CD8-positive, alpha-beta memory T cell (primary cell): ENCODE measurements around the gene PTPN14. TPM values are rescaled to one million over a fixed set of nuclear protein-coding genes. Genes with fewer than 3 reads are reported as not detected.
A peak's percentile ranks its signal among the peaks of the same experiment; 100 is the strongest.
"Not testable (repeated sequence)": the region's sequence is repeated elsewhere in the genome, so short reads cannot be mapped to it uniquely, and the experiment has no call there.

Experiments
- CTCF ChIA-PET: fragments of 350-600 bp; sonication (Branson Sonifier 250); formaldehyde crosslinking; loops from one replicate; lab custom pipeline; 2021; ENCODE audit warnings: antibody characterized with exemption; lab: Charles Lee
- POLR2A ChIA-PET: fragments of 350-600 bp; sonication (Branson Sonifier 250); formaldehyde crosslinking; loops from one replicate; lab custom pipeline; 2021; ENCODE audit warnings: antibody characterized with exemption; lab: Charles Lee
- DNase-seq, 5 donors: peaks; one replicate each; pipeline versions ENCODE4 v3.0.0 to v3.0.0-alpha.2; 2020 to 2022; ENCODE audit warnings: mixed read lengths in 1 of 5
- H3K27ac ChIP-seq: one replicate; pipeline ENCODE4 v1.7.0; 2013; ENCODE audit warnings: low read depth, mild to moderate bottlenecking, low read length, moderate library complexity
- H3K27me3 ChIP-seq: 2 replicates; pipeline ENCODE4 v1.7.0; 2013; ENCODE audit warnings: low read length, mild to moderate bottlenecking; ENCODE audit not compliant: insufficient read depth, poor library complexity, severe bottlenecking
- H3K36me3 ChIP-seq: 2 replicates; pipeline ENCODE4 v1.7.0; 2013; ENCODE audit warnings: mild to moderate bottlenecking, low read length, moderate library complexity; ENCODE audit not compliant: insufficient read depth
- H3K4me1 ChIP-seq: 2 replicates; pipeline ENCODE4 v1.7.0; 2013; ENCODE audit warnings: mild to moderate bottlenecking, low read length, moderate library complexity; ENCODE audit not compliant: insufficient read depth
- H3K4me3 ChIP-seq: 2 replicates; pipeline ENCODE4 v1.7.0; 2013; ENCODE audit warnings: mild to moderate bottlenecking, low read length
- H3K9me3 ChIP-seq: 2 replicates; pipeline ENCODE4 v1.7.0; 2013; ENCODE audit warnings: mild to moderate bottlenecking, low read length
- H3K27ac Mint-ChIP-seq, 8 donors: one replicate each; pipeline ENCODE4 v1.8.0; 2020 to 2021; ENCODE audit warnings: mixed read lengths in 8 of 8, mild to moderate bottlenecking in 6 of 8, inconsistent platforms in 3 of 8, moderate library complexity in 3 of 8
- H3K27me3 Mint-ChIP-seq, 2 donors: one replicate each; pipeline ENCODE4 v1.8.0; 2020 to 2021; ENCODE audit warnings: mixed read lengths in 2 of 2, mild to moderate bottlenecking in 1 of 2, moderate library complexity in 1 of 2
- H3K36me3 Mint-ChIP-seq, 3 donors: one replicate each; pipeline ENCODE4 v1.8.0; 2020 to 2021; ENCODE audit warnings: mixed read lengths in 3 of 3, inconsistent platforms in 1 of 3, mild to moderate bottlenecking in 1 of 3
- H3K4me1 Mint-ChIP-seq, 3 donors: one replicate each; pipeline ENCODE4 v1.8.0; 2020 to 2021; ENCODE audit warnings: mixed read lengths in 3 of 3, inconsistent platforms in 1 of 3, mild to moderate bottlenecking in 1 of 3
- H3K4me3 Mint-ChIP-seq, 7 donors: one replicate each; pipeline ENCODE4 v1.8.0; 2020 to 2021; ENCODE audit warnings: mixed read lengths in 7 of 7, mild to moderate bottlenecking in 6 of 7, moderate library complexity in 4 of 7, inconsistent platforms in 2 of 7
- H3K9me3 Mint-ChIP-seq, 5 donors: one replicate each; pipeline ENCODE4 v1.8.0; 2020 to 2022; ENCODE audit warnings: mixed read lengths in 5 of 5, mild to moderate bottlenecking in 3 of 5, moderate library complexity in 2 of 5, inconsistent platforms in 1 of 5
- polyA plus RNA-seq: library from polyadenylated mRNA; unstranded; fragments of 300-500 nt; fragmentation: Illumina TruSeq; gene quantifications from one replicate; pipeline ENCODE4 v1.2.3, GENCODE V29; 2021
- total RNA-seq, 2 experiments: library from RNA; stranded (reverse); gene quantifications; one replicate each; pipeline ENCODE4 v1.2.3, GENCODE V29; 2021

PTPN14 gene
- total and polyA plus RNA-seq, 3 experiments from 2014 or later, result 0.70 to 0.91 (median 0.79) TPM

DNA sequence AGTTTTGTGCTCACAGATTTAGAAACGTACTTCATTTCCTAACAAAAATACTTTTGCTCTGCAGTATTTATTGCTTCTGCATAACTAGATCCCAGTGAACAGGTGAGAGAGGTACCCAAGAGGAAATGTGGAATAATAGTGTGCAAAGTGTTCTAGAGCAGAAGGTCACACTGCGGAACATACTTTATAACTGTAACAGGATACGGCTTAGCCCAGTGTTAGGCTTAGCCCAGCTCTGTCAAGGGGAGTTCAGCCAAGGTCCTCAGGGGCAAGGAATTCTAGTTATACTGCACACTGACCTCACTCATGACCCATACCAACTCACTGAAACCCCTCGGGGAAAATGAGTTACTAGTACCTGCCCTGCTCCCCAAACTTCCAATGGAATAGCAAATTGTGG, 55.3 kb downstream of the PTPN14 start:
- ChIA-PET CTCF (no interaction called here), POLR2A (no interaction called here)
- H3K36me3 Mint-ChIP-seq, result no peaks in the 10 kb centered on the region
- H3K27ac Mint-ChIP-seq, result no peak overlapping the region
- no peak for DNase-seq
- Histone ChIP-seq H3K27me3 (no peaks in the 10 kb centered on the region), H3K4me1 (no peaks in the 10 kb centered on the region), H3K27ac (no peak overlapping the region), H3K36me3 (no peaks in the 10 kb centered on the region), H3K9me3 (no peaks in the 10 kb centered on the region), H3K4me3 (no peak overlapping the region)
- H3K27me3 Mint-ChIP-seq, result peaks cover 6 to 40% of the 10 kb centered on the region in 2 donors
- H3K9me3 Mint-ChIP-seq, result no peaks in the 10 kb centered on the region
- H3K4me3 Mint-ChIP-seq, result no peak overlapping the region
- H3K4me1 Mint-ChIP-seq, result no peaks in the 10 kb centered on the region

DNA sequence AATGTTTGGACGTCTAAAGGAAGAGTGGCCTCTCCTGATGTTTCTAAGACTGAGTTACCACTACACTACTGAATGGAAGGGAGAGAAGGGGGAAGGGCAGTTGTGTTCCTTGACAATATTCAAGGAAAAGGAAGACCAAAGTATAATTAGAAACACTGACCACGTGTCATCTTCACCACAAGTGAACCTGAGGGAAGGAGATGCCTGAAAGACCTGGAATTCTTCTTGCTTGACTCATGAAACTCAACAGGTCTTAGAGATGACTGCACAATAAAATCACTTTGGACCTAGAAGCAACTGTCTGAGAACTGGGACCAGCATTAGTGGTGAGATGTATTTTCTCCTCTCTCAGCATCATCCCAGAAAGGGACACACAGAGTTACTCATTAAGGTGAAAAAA, 56.7 kb downstream of the PTPN14 start:
- ChIA-PET CTCF (interaction anchor here (0.9 kb wide), 1 partner anchor 10 kb away, joined by 3 read pairs; no protein-coding TSS in a partner anchor), POLR2A (no interaction called here)

DNA sequence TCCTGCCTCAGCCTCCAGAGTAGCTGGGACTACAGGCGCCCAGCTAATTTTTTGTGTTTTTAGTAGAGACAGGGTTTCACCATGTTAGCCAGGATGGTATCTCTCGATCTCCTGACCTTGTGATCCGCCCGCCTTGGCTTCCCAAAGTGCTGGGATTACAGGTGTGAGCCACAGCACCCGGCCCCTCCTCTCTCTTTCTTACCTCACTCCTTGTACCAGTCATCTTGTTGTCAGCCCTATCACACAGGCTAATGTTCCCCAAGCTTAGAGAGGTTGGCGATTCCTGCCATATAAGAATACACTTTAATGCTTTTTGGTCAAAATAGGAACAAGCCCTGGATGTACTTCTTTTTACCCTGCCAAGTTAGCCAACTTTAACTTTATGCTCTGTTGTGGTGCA, 57.2 kb downstream of the PTPN14 start:
- H3K9me3 ChIP-seq, DNase-seq, H3K4me1 ChIP-seq, H3K4me3 ChIP-seq, H3K27ac ChIP-seq, H3K36me3 Mint-ChIP-seq, H3K4me3 Mint-ChIP-seq, H3K9me3 Mint-ChIP-seq, H3K27me3 ChIP-seq, POLR2A ChIA-PET, H3K4me1 Mint-ChIP-seq, H3K36me3 ChIP-seq: not testable (repeated sequence)
- H3K27me3 Mint-ChIP-seq, result peaks cover 6 to 34% of the 10 kb centered on the region in 2 donors
- H3K27ac Mint-ChIP-seq, result peak overlapping the region in 1 of 8 donors; percentile 67
- CTCF ChIA-PET, result interaction anchor here (0.9 kb wide), 1 partner anchor 9 kb away, joined by 3 read pairs; no protein-coding TSS in a partner anchor

More for the DNA sequence above, 56.7 kb downstream of the PTPN14 start:
- Mint-ChIP-seq H3K4me1 (no peaks in the 10 kb centered on the region), H3K27me3 (peaks cover 6 to 33% of the 10 kb centered on the region in 2 donors), H3K27ac (no peak overlapping the region), H3K36me3 (no peaks in the 10 kb centered on the region), H3K9me3 (no peaks in the 10 kb centered on the region), H3K4me3 (no peak overlapping the region)
- DNase-seq, result no peak
- Histone ChIP-seq H3K4me3 (no peak overlapping the region), H3K27ac (no peak overlapping the region), H3K4me1 (no peaks in the 10 kb centered on the region), H3K9me3 (no peaks in the 10 kb centered on the region), H3K27me3 (no peaks in the 10 kb centered on the region), H3K36me3 (no peaks in the 10 kb centered on the region)

GRCh38 chr1:214493126-214493796, 58.1 kb downstream of the PTPN14 start:
- H3K4me1 ChIP-seq, result no peaks in the 10 kb centered on the region
- no peak for DNase-seq
- H3K9me3 Mint-ChIP-seq, result no peaks in the 10 kb centered on the region
- no peak overlapping the region for H3K27ac ChIP-seq
- H3K27me3 ChIP-seq, result no peaks in the 10 kb centered on the region
- no peak overlapping the region for H3K4me3 ChIP-seq
- ChIA-PET CTCF (no interaction called here), POLR2A (no interaction called here)
- peaks cover 3 to 36% of the 10 kb centered on the region in 2 donors for H3K27me3 Mint-ChIP-seq
- H3K9me3 ChIP-seq, result no peaks in the 10 kb centered on the region
- H3K36me3 ChIP-seq, result no peaks in the 10 kb centered on the region
- H3K4me3 Mint-ChIP-seq, result no peak overlapping the region
- no peaks in the 10 kb centered on the region for H3K36me3 Mint-ChIP-seq
- H3K27ac Mint-ChIP-seq, result no peak overlapping the region
- no peaks in the 10 kb centered on the region for H3K4me1 Mint-ChIP-seq

DNA sequence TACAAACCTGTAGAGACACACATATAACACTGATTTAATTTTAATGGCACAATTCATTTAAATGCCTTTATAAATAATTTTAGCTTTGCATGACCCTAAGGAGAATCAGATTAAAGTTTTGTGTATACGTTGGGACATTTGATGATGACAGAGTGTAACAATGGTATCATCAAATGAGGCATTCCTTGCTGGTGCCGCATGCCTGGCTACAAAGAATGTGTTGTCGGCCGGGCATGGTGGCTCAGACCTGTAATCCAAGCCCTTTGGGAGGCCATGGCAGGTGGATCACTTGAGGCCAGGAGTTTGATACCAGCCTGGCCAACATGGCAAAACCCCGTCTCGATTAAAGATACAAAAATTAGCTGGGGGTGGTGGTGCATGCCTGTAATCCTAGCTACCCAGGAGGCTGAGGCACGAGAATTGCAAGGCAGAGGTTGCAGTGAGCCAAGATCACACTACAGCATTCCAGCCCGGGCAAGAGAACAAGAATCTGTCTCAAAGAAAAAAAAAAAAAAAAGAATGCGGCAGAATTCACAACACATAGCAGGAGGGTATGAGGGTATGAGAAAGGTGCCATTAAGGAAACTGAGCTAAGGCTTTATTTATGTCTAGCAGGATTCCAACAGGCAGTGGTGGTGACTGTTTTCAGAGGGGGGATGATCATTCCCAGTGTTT, 58.9 kb downstream of the PTPN14 start:
- Mint-ChIP-seq H3K27me3 (peaks cover 3 to 31% of the 10 kb centered on the region in 2 donors), H3K4me1 (no peaks in the 10 kb centered on the region), H3K27ac (no peak overlapping the region), H3K36me3 (no peaks in the 10 kb centered on the region), H3K9me3 (no peaks in the 10 kb centered on the region), H3K4me3 (no peak overlapping the region)
- Histone ChIP-seq H3K4me1 (no peaks in the 10 kb centered on the region), H3K36me3 (no peaks in the 10 kb centered on the region), H3K27me3 (no peaks in the 10 kb centered on the region), H3K27ac (no peak overlapping the region), H3K9me3 (no peaks in the 10 kb centered on the region), H3K4me3 (no peak overlapping the region)
- POLR2A ChIA-PET, result no interaction called here
- DNase-seq, result no peak
- CTCF ChIA-PET, result no interaction called here

- H3K9me3 ChIP-seq, result no peaks in the 10 kb centered on the region
- peaks cover 3 to 26% of the 10 kb centered on the region in 2 donors for H3K27me3 Mint-ChIP-seq
- DNase-seq, result no peak
- ChIA-PET POLR2A (no interaction called here), CTCF (no interaction called here)
- H3K9me3 Mint-ChIP-seq, result no peaks in the 10 kb centered on the region
- H3K27ac Mint-ChIP-seq, result no peak overlapping the region
- no peak overlapping the region for H3K4me3 Mint-ChIP-seq
- H3K27me3 ChIP-seq, result no peaks in the 10 kb centered on the region
- H3K4me1 ChIP-seq, result no peaks in the 10 kb centered on the region
- no peak overlapping the region for H3K4me3 ChIP-seq
- H3K36me3 Mint-ChIP-seq, result no peaks in the 10 kb centered on the region
- H3K27ac ChIP-seq, result no peak overlapping the region
- no peaks in the 10 kb centered on the region for H3K4me1 Mint-ChIP-seq
- no peaks in the 10 kb centered on the region for H3K36me3 ChIP-seq
Measured at GRCh38 chr1:214491468-214492146, 59.8 kb downstream of the PTPN14 start.

GRCh38 chr1:214485151-214485550, 66.3 kb downstream of the PTPN14 start:
- ChIA-PET CTCF (interaction anchor here (1.0 to 1.1 kb wide), 2 partner anchors 9 to 21 kb away, joined by 3 read pairs; no protein-coding TSS in a partner anchor), POLR2A (no interaction called here)
- Histone ChIP-seq H3K4me1 (no peaks in the 10 kb centered on the region), H3K27me3 (no peaks in the 10 kb centered on the region), H3K9me3 (no peaks in the 10 kb centered on the region), H3K27ac (no peak overlapping the region), H3K4me3 (no peak overlapping the region), H3K36me3 (no peaks in the 10 kb centered on the region)
- H3K9me3 Mint-ChIP-seq, result no peaks in the 10 kb centered on the region
- no peaks in the 10 kb centered on the region for H3K36me3 Mint-ChIP-seq
- H3K27me3 Mint-ChIP-seq, result peaks cover 0 to 27% of the 10 kb centered on the region in 2 donors
- H3K4me3 Mint-ChIP-seq, result no peak overlapping the region
- H3K27ac Mint-ChIP-seq, result no peak overlapping the region
- no peak for DNase-seq
- H3K4me1 Mint-ChIP-seq, result no peaks in the 10 kb centered on the region

DNA sequence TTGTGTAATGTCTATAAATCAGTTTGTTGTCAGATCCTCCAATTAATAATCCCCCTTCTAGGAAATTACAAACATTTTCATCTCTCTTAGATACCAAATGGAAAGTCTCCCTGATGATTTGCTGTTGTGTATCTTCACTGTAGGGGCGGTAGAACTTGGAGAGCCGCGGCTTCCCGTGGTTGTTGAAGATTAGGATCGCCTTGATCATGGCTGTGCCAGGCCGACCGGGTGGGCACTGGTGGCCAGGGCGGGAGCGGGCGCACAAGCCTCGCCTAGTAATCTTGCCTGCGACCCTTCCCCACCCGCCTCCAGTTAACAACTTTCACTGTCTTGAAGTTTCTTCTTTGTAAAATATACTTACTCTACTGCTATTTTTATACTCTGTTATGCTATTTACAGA, 68.2 kb downstream of the PTPN14 start:
- H3K4me3 Mint-ChIP-seq, result not testable (repeated sequence)

More for the DNA sequence above, 68.2 kb downstream of the PTPN14 start:
- H3K9me3 Mint-ChIP-seq, H3K36me3 Mint-ChIP-seq, H3K4me1 Mint-ChIP-seq, H3K36me3 ChIP-seq, H3K4me1 ChIP-seq, H3K4me3 ChIP-seq, H3K27ac Mint-ChIP-seq, CTCF ChIA-PET, POLR2A ChIA-PET, H3K27ac ChIP-seq, H3K27me3 ChIP-seq, H3K9me3 ChIP-seq, DNase-seq: not testable (repeated sequence)
- peaks cover 0 to 17% of the 10 kb centered on the region in 2 donors for H3K27me3 Mint-ChIP-seq
